ENCODE data around the gene RAB1A. TPM values are rescaled to one million over a fixed set of nuclear protein-coding genes. Genes with fewer than 3 reads are reported as not detected.

RAB1A gene
- polyA plus RNA-seq, 2 donors, result 100 to 120 TPM

- whole genome bisulfite sequencing, 2 donors, result 97% methylated on average over 7 of the region's 7 CpGs
- H3K4me1 ChIP-seq (ENCODE audit: control insufficient read depth in 2 of 2, insufficient read depth in 2 of 2, low read length in 1 of 2), result peaks cover 5 to 7% of the 10 kb centered on the region in 2 donors
- no peaks in the 10 kb centered on the region for H3K9me3 ChIP-seq (ENCODE audit: control insufficient read depth in 2 of 2, insufficient read depth in 1 of 2, low read depth in 1 of 2, low read length in 1 of 2)
- no peaks in the 10 kb centered on the region for H3K27me3 ChIP-seq (ENCODE audit: control insufficient read depth in 1 of 2, insufficient read depth in 2 of 2, low read length in 2 of 2)
- no peak overlapping the region for H3K4me3 ChIP-seq (ENCODE audit: low read depth in 1 of 2, low read length in 2 of 2)
- peaks cover 15 to 16% of the 10 kb centered on the region in 2 donors for H3K36me3 ChIP-seq (ENCODE audit: control insufficient read depth in 2 of 2, insufficient read depth in 2 of 2, low read length in 1 of 2)
- no peak overlapping the region for H3K27ac ChIP-seq (ENCODE audit: low read depth in 2 of 2, low read length in 1 of 2)
These were observed 52.0 kb downstream of the RAB1A start for GRCh38 chr2:65077898-65078297.

DNA sequence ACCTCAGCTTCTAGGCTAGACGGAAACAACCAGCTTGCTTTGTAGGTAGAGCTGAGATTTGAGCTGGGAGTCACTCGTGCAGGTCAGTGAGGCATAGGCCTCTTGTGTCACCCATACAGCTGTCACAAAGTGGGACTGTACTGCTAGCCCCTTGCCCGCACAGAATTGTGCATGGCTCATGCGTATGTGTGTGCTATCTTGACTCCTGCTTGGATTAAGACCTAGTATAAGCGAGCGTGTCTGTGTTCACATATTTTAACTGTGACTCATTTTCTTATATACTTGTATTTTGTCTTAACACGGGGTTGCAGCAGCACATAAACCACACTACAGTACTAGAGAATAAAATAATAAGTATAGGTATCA lies 53.6 kb downstream of the RAB1A start:
- no peaks in the 10 kb centered on the region for H3K27me3 ChIP-seq (ENCODE audit: control insufficient read depth in 1 of 2, insufficient read depth in 2 of 2, low read length in 2 of 2)
- H3K9me3 ChIP-seq (ENCODE audit: control insufficient read depth in 2 of 2, insufficient read depth in 1 of 2, low read depth in 1 of 2, low read length in 1 of 2), result no peaks in the 10 kb centered on the region
- H3K27ac ChIP-seq (ENCODE audit: low read depth in 2 of 2, low read length in 1 of 2), result peak overlapping the region; percentile 69 to 78
- 35 to 45% methylated on average over 7 of the region's 7 CpGs for WGBS, 2 donors
- H3K4me3 ChIP-seq (ENCODE audit: low read depth in 1 of 2, low read length in 2 of 2), result no peak overlapping the region
- peaks cover 7 to 10% of the 10 kb centered on the region in 2 donors for H3K4me1 ChIP-seq (ENCODE audit: control insufficient read depth in 2 of 2, insufficient read depth in 2 of 2, low read length in 1 of 2)
- peaks cover 10 to 19% of the 10 kb centered on the region in 2 donors for H3K36me3 ChIP-seq (ENCODE audit: control insufficient read depth in 2 of 2, insufficient read depth in 2 of 2, low read length in 1 of 2)

- Histone ChIP-seq H3K4me1 (ENCODE audit: control insufficient read depth in 2 of 2, insufficient read depth in 2 of 2, low read length in 1 of 2) (peaks cover 8 to 10% of the 10 kb centered on the region in 2 donors), H3K27ac (ENCODE audit: low read depth in 2 of 2, low read length in 1 of 2) (peak overlapping the region; percentile 69 to 78), H3K9me3 (ENCODE audit: control insufficient read depth in 2 of 2, insufficient read depth in 1 of 2, low read depth in 1 of 2, low read length in 1 of 2) (no peaks in the 10 kb centered on the region), H3K27me3 (ENCODE audit: control insufficient read depth in 1 of 2, insufficient read depth in 2 of 2, low read length in 2 of 2) (no peaks in the 10 kb centered on the region), H3K36me3 (ENCODE audit: control insufficient read depth in 2 of 2, insufficient read depth in 2 of 2, low read length in 1 of 2) (peaks cover 12 to 19% of the 10 kb centered on the region in 2 donors), H3K4me3 (ENCODE audit: low read depth in 1 of 2, low read length in 2 of 2) (no peak overlapping the region)
- 31 to 37% methylated on average over 5 of the region's 5 CpGs for WGBS, 2 donors
These were observed 54.1 kb downstream of the RAB1A start for GRCh38 chr2:65075605-65076344.

DNA sequence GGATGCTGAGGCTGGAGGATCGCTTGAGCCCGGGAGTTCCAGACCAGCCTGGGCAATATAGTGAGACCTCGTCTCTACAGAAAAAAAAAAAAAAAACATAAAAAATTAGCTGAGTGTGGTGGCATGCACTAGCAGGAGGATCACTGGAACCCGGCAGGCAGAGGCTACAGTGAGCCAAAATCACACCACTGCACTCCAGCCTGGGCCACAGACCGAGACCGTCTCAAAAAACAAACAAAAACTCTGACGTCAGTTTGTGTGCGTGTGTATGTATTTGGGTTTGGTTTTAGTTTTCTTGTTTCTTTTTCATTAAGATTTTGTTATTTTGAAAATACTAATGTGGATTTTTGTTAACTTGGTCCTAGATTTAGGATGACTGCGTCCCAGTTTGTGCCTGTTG lies 54.7 kb downstream of the RAB1A start:
- H3K4me1 ChIP-seq (ENCODE audit: control insufficient read depth in 2 of 2, insufficient read depth in 2 of 2, low read length in 1 of 2), result peaks cover 8 to 14% of the 10 kb centered on the region in 2 donors
- H3K27ac ChIP-seq (ENCODE audit: low read depth in 2 of 2, low read length in 1 of 2), result no peak overlapping the region
- peaks cover 12 to 19% of the 10 kb centered on the region in 2 donors for H3K36me3 ChIP-seq (ENCODE audit: control insufficient read depth in 2 of 2, insufficient read depth in 2 of 2, low read length in 1 of 2)
- H3K27me3 ChIP-seq (ENCODE audit: control insufficient read depth in 1 of 2, insufficient read depth in 2 of 2, low read length in 2 of 2), result no peaks in the 10 kb centered on the region
- WGBS, 2 donors, result 60 to 64% methylated on average over 9 of the region's 9 CpGs
- no peak overlapping the region for H3K4me3 ChIP-seq (ENCODE audit: low read depth in 1 of 2, low read length in 2 of 2)
- H3K9me3 ChIP-seq (ENCODE audit: control insufficient read depth in 2 of 2, insufficient read depth in 1 of 2, low read depth in 1 of 2, low read length in 1 of 2), result no peaks in the 10 kb centered on the region

GRCh38 chr2:65073879-65074565 lies 55.9 kb downstream of the RAB1A start:
- 75% methylated on average over 12 of the region's 12 CpGs for WGBS, 2 donors
- H3K27ac ChIP-seq (ENCODE audit: low read depth in 2 of 2, low read length in 1 of 2), result no peak overlapping the region
- no peak overlapping the region for H3K4me3 ChIP-seq (ENCODE audit: low read depth in 1 of 2, low read length in 2 of 2)
- no peaks in the 10 kb centered on the region for H3K27me3 ChIP-seq (ENCODE audit: control insufficient read depth in 1 of 2, insufficient read depth in 2 of 2, low read length in 2 of 2)
- H3K9me3 ChIP-seq (ENCODE audit: control insufficient read depth in 2 of 2, insufficient read depth in 1 of 2, low read depth in 1 of 2, low read length in 1 of 2), result no peaks in the 10 kb centered on the region
- peaks cover 8 to 18% of the 10 kb centered on the region in 2 donors for H3K4me1 ChIP-seq (ENCODE audit: control insufficient read depth in 2 of 2, insufficient read depth in 2 of 2, low read length in 1 of 2)
- peaks cover 9 to 17% of the 10 kb centered on the region in 2 donors for H3K36me3 ChIP-seq (ENCODE audit: control insufficient read depth in 2 of 2, insufficient read depth in 2 of 2, low read length in 1 of 2)

DNA sequence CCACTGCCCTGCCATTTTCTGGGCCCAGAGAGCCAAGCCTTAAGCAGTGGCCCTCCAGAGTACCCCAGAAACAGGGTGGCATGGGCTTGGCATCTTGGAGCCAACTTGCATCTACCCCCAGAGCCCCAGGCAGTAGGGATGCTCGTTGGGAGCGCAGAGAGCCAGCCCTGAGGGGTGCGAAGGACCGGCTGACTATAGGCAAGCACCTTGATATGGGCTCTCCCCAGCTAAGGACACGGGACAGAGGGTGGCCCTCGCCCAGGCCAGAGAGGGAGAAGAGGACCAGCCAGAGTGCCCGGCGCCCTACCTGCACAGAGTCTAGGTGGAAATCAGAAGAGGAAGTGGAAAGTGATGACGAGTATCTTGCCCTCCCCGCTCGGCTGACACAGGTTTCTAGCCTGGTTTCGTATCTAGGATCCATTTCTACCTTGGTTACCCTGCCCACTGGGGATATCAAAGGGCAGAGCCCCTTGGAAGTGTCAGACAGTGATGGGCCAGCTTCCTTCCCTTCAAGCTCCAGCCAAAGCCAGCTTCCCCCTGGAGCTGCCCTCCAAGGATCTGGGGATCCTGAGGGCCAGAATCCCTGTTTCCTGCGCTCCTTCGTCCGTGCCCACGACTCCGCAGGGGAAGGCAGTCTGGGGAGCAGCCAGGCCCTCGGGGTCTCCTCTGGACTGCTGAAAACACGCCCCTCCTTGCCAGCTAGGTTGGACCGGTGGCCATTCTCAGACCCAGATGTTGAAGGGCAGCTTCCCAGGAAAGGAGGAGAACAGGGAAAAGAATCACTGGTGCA lies 57.5 kb downstream of the RAB1A start:
- Histone ChIP-seq H3K27me3 (ENCODE audit: control insufficient read depth in 1 of 2, insufficient read depth in 2 of 2, low read length in 2 of 2) (no peaks in the 10 kb centered on the region), H3K9me3 (ENCODE audit: control insufficient read depth in 2 of 2, insufficient read depth in 1 of 2, low read depth in 1 of 2, low read length in 1 of 2) (no peaks in the 10 kb centered on the region), H3K36me3 (ENCODE audit: control insufficient read depth in 2 of 2, insufficient read depth in 2 of 2, low read length in 1 of 2) (peaks cover 8 to 13% of the 10 kb centered on the region in 2 donors), H3K4me3 (ENCODE audit: low read depth in 1 of 2, low read length in 2 of 2) (no peak overlapping the region), H3K4me1 (ENCODE audit: control insufficient read depth in 2 of 2, insufficient read depth in 2 of 2, low read length in 1 of 2) (peaks cover 11 to 29% of the 10 kb centered on the region in 2 donors), H3K27ac (ENCODE audit: low read depth in 2 of 2, low read length in 1 of 2) (peak overlapping the region in 1 of 2 donors; percentile 22)
- WGBS, 2 donors, result 83 to 84% methylated on average over 20 of the region's 20 CpGs

- Histone ChIP-seq H3K4me3 (ENCODE audit: low read depth in 1 of 2, low read length in 2 of 2) (no peak overlapping the region), H3K36me3 (ENCODE audit: control insufficient read depth in 2 of 2, insufficient read depth in 2 of 2, low read length in 1 of 2) (peaks cover 8 to 13% of the 10 kb centered on the region in 2 donors), H3K27ac (ENCODE audit: low read depth in 2 of 2, low read length in 1 of 2) (peak overlapping the region in 1 of 2 donors; percentile 22), H3K27me3 (ENCODE audit: control insufficient read depth in 1 of 2, insufficient read depth in 2 of 2, low read length in 2 of 2) (no peaks in the 10 kb centered on the region), H3K9me3 (ENCODE audit: control insufficient read depth in 2 of 2, insufficient read depth in 1 of 2, low read depth in 1 of 2, low read length in 1 of 2) (no peaks in the 10 kb centered on the region), H3K4me1 (ENCODE audit: control insufficient read depth in 2 of 2, insufficient read depth in 2 of 2, low read length in 1 of 2) (peaks cover 11 to 29% of the 10 kb centered on the region in 2 donors)
- 72 to 73% methylated on average over 14 of the region's 14 CpGs for WGBS, 2 donors
These were observed 58.3 kb downstream of the RAB1A start for GRCh38 chr2:65071499-65072180.

DNA sequence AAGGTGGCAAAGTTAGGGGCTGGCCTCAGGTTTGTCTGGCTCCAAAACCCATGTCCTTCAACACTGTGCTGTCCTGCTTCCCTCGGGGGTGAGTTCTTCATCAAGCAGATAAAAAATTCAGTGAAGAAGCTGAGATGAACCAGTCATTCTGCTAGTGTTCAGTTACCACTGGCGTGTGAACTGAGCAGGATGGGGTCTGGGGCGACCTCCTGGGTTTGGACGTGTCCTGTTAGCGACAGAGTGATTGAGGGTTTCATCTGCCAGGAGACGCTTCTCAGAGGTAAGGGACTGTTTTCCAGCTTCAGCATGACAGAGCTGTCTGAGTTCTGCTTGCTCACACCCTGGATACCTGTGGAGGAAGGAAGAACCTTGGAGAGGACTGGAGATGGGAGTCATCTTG lies 59.0 kb downstream of the RAB1A start:
- no peak overlapping the region for H3K4me3 ChIP-seq (ENCODE audit: low read depth in 1 of 2, low read length in 2 of 2)
- WGBS, 2 donors, result 81 to 88% methylated on average over 6 of the region's 6 CpGs
- no peaks in the 10 kb centered on the region for H3K27me3 ChIP-seq (ENCODE audit: control insufficient read depth in 1 of 2, insufficient read depth in 2 of 2, low read length in 2 of 2)
- peaks cover 9 to 24% of the 10 kb centered on the region in 2 donors for H3K4me1 ChIP-seq (ENCODE audit: control insufficient read depth in 2 of 2, insufficient read depth in 2 of 2, low read length in 1 of 2)
- peak overlapping the region in 1 of 2 donors; percentile 40 for H3K27ac ChIP-seq (ENCODE audit: low read depth in 2 of 2, low read length in 1 of 2)
- no peaks in the 10 kb centered on the region for H3K9me3 ChIP-seq (ENCODE audit: control insufficient read depth in 2 of 2, insufficient read depth in 1 of 2, low read depth in 1 of 2, low read length in 1 of 2)
- peaks cover 8 to 13% of the 10 kb centered on the region in 2 donors for H3K36me3 ChIP-seq (ENCODE audit: control insufficient read depth in 2 of 2, insufficient read depth in 2 of 2, low read length in 1 of 2)
